A549 (cell line): Measurements from ENCODE around the gene TMEM107. TPM values are rescaled to one million over a fixed set of nuclear protein-coding genes. Genes with fewer than 3 reads are reported as not detected.
A peak's percentile ranks its signal among the peaks of the same experiment; 100 is the strongest.

Experiments used
- ATAC-seq, 2 experiments: fragments of 200-7000 bp in 1 of 2; fragments of >200 bp in 1 of 2; cut with Nextera tagmentation in 1 of 2; cut with Tn5 transposase in 1 of 2; 3 replicates each; pipeline versions ENCODE4 v1.8.0 to v1.9.1; 2018 to 2020; ENCODE audit warnings: mild to moderate bottlenecking in 1 of 2, moderate library complexity in 1 of 2
- CTCF ChIA-PET: fragments of 300-600 bp; sonication (Branson Sonifier 250); formaldehyde crosslinking; extraction: SDS; loops from one replicate; lab custom pipeline; 2021; ENCODE audit warnings: antibody characterized with exemption, inconsistent platforms; lab: Yijun Ruan, JAX
- POLR2A ChIA-PET: fragments of 350-600 bp; formaldehyde crosslinking; extraction: SDS; loops from one replicate; lab custom pipeline; 2021; ENCODE audit warnings: antibody characterized with exemption, inconsistent platforms; lab: Yijun Ruan, JAX
- DNase-seq, 2 experiments: peaks; one replicate each; pipeline versions ENCODE4 v3.0.0 to v3.0.0-alpha.2; 2011 to 2016; ENCODE audit warnings: low read depth in 1 of 2, low spot score in 1 of 2
- FAIRE-seq: peaks from 2 replicates; lab custom pipeline; 2011; peaks lifted over from hg19 to GRCh38; lab: Jason Lieb, UNC
- H3K27ac ChIP-seq, 2 experiments: fragments of >200 bp; sonication (Bioruptor Twin); formaldehyde crosslinking; 3 replicates each; pipeline ENCODE4 v1.5.1; 2016 to 2017
- H3K4me1 ChIP-seq: fragments of >200 bp; sonication (Bioruptor Twin); formaldehyde crosslinking; 3 replicates; pipeline ENCODE4 v1.6.1; 2016
- H3K4me2 ChIP-seq: fragments of >200 bp; sonication (Bioruptor Twin); formaldehyde crosslinking; 3 replicates; pipeline ENCODE4 v1.6.1; 2016
- H3K4me3 ChIP-seq: fragments of >200 bp; sonication (Bioruptor Twin); formaldehyde crosslinking; 3 replicates; pipeline ENCODE4 v1.5.1; 2016
- H3K9me3 ChIP-seq: fragments of >200 bp; sonication (Bioruptor Twin); formaldehyde crosslinking; 3 replicates; pipeline ENCODE4 v1.6.1; 2016
- CBX8 ChIP-seq: fragments of 200-600 bp; sonication (generic); IDR thresholded peaks from 2 replicates; pipeline ENCODE4 v1.6.1; 2016
- EHMT2 ChIP-seq: fragments of 200-600 bp; sonication (generic); IDR thresholded peaks from 2 replicates; pipeline ENCODE4 v1.6.1; 2016; ENCODE audit warnings: antibody characterized with exemption, low read depth, mild to moderate bottlenecking, moderate library complexity
- ESRRA ChIP-seq: fragments of 150-350 bp; IDR thresholded peaks from 2 replicates; pipeline ENCODE4 v1.6.1; 2014; ENCODE audit warnings: mild to moderate bottlenecking, low read length, borderline replicate concordance
- FOSB ChIP-seq: fragments of 250-450 bp; sonication (Bioruptor Pico); IDR thresholded peaks from 2 replicates; pipeline ENCODE4 v1.5.0; 2020; ENCODE audit warnings: mild to moderate bottlenecking, moderate library complexity
- GATA3 ChIP-seq: IDR thresholded peaks from 2 replicates; pipeline ENCODE4 v1.6.1; 2012; ENCODE audit warnings: borderline replicate concordance
- HEYL ChIP-seq: fragments of 250-450 bp; sonication (Bioruptor Pico); IDR thresholded peaks from 2 replicates; pipeline ENCODE4 v1.8.0; 2021; ENCODE audit warnings: mild to moderate bottlenecking, moderate library complexity
- HOXA7 ChIP-seq: fragments of 250-450 bp; sonication (Bioruptor Pico); IDR thresholded peaks from 2 replicates; pipeline ENCODE4 v1.5.0; 2020; ENCODE audit warnings: mild to moderate bottlenecking, moderate library complexity
- HOXB5 ChIP-seq: fragments of 250-450 bp; sonication (Bioruptor Pico); IDR thresholded peaks from 2 replicates; pipeline ENCODE4 v1.5.0; 2020; ENCODE audit warnings: mild to moderate bottlenecking, moderate library complexity
- JUNB ChIP-seq: fragments of >200 bp; sonication (Bioruptor Twin); formaldehyde crosslinking; IDR thresholded peaks from 2 replicates; pipeline ENCODE4 v1.6.1; 2016
- KDM1A ChIP-seq: fragments of 200-600 bp; sonication (generic); IDR thresholded peaks from 2 replicates; pipeline ENCODE4 v1.6.1; 2016; ENCODE audit warnings: low read depth, mild to moderate bottlenecking
- MYC ChIP-seq: IDR thresholded peaks from 2 replicates; pipeline ENCODE4 v1.6.1; 2012; ENCODE audit warnings: mild to moderate bottlenecking, inconsistent platforms, low read length, improper control_type of control experiment, borderline replicate concordance
- NFE2L2 ChIP-seq: fragments of 150-350 bp; conservative IDR thresholded peaks from 2 replicates; pipeline ENCODE4 v1.6.1; 2014; ENCODE audit warnings: low read length
- PHF8 ChIP-seq: fragments of 200-600 bp; sonication (generic); IDR thresholded peaks from 2 replicates; pipeline ENCODE4 v1.6.1; 2016; ENCODE audit warnings: low read depth, mild to moderate bottlenecking, antibody characterized with exemption, moderate library complexity, borderline replicate concordance
- RARB ChIP-seq: fragments of 250-450 bp; sonication (Bioruptor Pico); IDR thresholded peaks from 2 replicates; pipeline ENCODE4 v1.8.0; 2021; ENCODE audit warnings: mild to moderate bottlenecking, moderate library complexity
- RFX5 ChIP-seq: fragments of 450-650 bp; IDR thresholded peaks from 2 replicates; pipeline ENCODE4 v1.7.1; 2014; ENCODE audit warnings: antibody characterized with exemption, mild to moderate bottlenecking, moderate library complexity
- SMC3 ChIP-seq: fragments of >200 bp; sonication (Bioruptor Twin); formaldehyde crosslinking; IDR thresholded peaks from 3 replicates; pipeline ENCODE4 v1.6.1; 2018; ENCODE audit warnings: inconsistent platforms
- TFCP2L1 ChIP-seq: fragments of 250-450 bp; sonication (Bioruptor Pico); IDR thresholded peaks from 2 replicates; pipeline ENCODE4 v1.5.0; 2021; ENCODE audit warnings: mild to moderate bottlenecking
- TP53 ChIP-seq: fragments of 250-450 bp; sonication (Bioruptor Pico); IDR thresholded peaks from 2 replicates; pipeline ENCODE4 v1.5.0; 2021; ENCODE audit warnings: mild to moderate bottlenecking, moderate library complexity
- ZSCAN20 ChIP-seq: fragments of 250-450 bp; sonication (Bioruptor Pico); IDR thresholded peaks from 2 replicates; pipeline ENCODE4 v1.8.0; 2022; ENCODE audit warnings: mild to moderate bottlenecking, moderate library complexity
- WGBS: methylation state at CpG from one replicate; pipeline ENCODE4 v1.1.6; 2017; ENCODE audit errors: missing lambda C conversion rate; 5-methylcytosine and 5-hydroxymethylcytosine counted together
- polyA plus RNA-seq, 4 experiments: library from polyadenylated mRNA; depleted of rRNA in 3 of 4; stranded (reverse); fragments of >200 nt; fragmentation: RNase III in 1 of 4; extraction: RNeasy Plus Mini Kit Qiagen cat#74134 plus additional on column Dnase treatment in 1 of 4; gene quantifications; 2 replicates in 3 of 4; 3 replicates in 1 of 4; pipeline ENCODE4 v1.2.3, GENCODE V29; 2011 to 2017
- TF ChIP-seq, protein P1 (sequence below): IDR thresholded peaks from 2 replicates; pipeline ENCODE4 v1.6.1; 2012
- TF ChIP-seq, protein P2 (sequence below): fragments of 200-600 bp; sonication (generic); IDR thresholded peaks from 2 replicates; pipeline ENCODE4 v1.6.1; 2016; ENCODE audit warnings: antibody characterized with exemption, mild to moderate bottlenecking, moderate library complexity
- TF ChIP-seq, protein P3 (sequence below): IDR thresholded peaks from 2 replicates; pipeline ENCODE4 v1.6.1; 2012
- TF ChIP-seq, protein P4 (sequence below): fragments of 250-450 bp; sonication (Bioruptor Pico); IDR thresholded peaks from 2 replicates; pipeline ENCODE4 v1.5.0; 2021; ENCODE audit warnings: mild to moderate bottlenecking, moderate library complexity, borderline replicate concordance

Gene TMEM107
- polyA plus RNA-seq, 2 of the 4 experiments (the other 2 are of a cell fraction): 17.0 to 22.8 TPM

DNA sequence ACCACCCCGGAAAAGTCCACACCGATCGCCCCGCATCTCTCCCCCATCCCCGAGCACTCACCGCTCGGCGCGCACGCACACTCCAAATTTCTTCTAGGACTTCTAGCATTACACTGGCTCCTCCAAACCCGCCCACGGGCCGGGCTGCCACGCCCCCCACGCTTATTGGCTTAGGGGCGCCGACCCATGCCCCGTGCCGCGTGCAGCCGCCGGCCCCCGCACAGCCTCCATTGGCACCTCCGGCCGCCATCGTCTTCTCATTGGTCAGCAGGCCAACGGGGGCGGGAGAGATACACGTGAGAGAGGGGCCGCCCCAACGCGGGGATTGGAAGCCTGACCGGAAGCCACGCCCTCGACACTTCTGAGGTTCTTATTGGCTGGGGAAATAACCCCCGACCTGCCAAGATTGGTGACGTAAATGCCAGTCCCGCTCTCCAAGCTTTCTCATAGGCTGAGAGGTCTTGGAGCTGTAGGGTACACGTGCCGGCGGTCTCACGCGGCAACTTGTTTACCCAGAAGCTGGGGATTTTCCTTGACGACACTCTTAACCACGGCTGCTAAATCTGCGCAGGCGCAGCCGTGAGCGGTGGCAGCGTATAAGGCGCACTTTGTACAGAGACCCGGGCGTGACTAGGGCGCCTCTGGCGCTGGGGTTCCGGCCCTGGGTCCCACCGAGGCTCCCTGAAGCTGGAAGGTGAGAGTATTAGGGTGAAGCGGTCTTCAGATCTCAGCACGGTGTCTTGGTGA is 19.8 kb downstream of the TMEM107 start (continued):
- TF ChIP-seq GATA3 (peak; percentile 72), CBX8 (no peak), TP53 (no peak), HOXB5 (CRISPR knock-in tag) (no peak), HEYL (CRISPR knock-in tag) (no peak), ZSCAN20 (no peak), PHF8 (no peak; the same call in 1 of the 2 replicates), JUNB (no peak), TFCP2L1 (CRISPR knock-in tag) (no peak), FOSB (CRISPR knock-in tag) (no peak), SMC3 (no peak), RFX5 (peak; percentile 88), NFE2L2 (peak; percentile 27; the same call in 1 of the 2 replicates), MYC (peak; percentile 56), ESRRA (no peak), RARB (no peak), EHMT2 (no peak), KDM1A (no peak)
- TF ChIP-seq, protein P1, sequence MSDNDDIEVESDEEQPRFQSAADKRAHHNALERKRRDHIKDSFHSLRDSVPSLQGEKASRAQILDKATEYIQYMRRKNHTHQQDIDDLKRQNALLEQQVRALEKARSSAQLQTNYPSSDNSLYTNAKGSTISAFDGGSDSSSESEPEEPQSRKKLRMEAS: peak; percentile 100
- TF ChIP-seq, protein P2, sequence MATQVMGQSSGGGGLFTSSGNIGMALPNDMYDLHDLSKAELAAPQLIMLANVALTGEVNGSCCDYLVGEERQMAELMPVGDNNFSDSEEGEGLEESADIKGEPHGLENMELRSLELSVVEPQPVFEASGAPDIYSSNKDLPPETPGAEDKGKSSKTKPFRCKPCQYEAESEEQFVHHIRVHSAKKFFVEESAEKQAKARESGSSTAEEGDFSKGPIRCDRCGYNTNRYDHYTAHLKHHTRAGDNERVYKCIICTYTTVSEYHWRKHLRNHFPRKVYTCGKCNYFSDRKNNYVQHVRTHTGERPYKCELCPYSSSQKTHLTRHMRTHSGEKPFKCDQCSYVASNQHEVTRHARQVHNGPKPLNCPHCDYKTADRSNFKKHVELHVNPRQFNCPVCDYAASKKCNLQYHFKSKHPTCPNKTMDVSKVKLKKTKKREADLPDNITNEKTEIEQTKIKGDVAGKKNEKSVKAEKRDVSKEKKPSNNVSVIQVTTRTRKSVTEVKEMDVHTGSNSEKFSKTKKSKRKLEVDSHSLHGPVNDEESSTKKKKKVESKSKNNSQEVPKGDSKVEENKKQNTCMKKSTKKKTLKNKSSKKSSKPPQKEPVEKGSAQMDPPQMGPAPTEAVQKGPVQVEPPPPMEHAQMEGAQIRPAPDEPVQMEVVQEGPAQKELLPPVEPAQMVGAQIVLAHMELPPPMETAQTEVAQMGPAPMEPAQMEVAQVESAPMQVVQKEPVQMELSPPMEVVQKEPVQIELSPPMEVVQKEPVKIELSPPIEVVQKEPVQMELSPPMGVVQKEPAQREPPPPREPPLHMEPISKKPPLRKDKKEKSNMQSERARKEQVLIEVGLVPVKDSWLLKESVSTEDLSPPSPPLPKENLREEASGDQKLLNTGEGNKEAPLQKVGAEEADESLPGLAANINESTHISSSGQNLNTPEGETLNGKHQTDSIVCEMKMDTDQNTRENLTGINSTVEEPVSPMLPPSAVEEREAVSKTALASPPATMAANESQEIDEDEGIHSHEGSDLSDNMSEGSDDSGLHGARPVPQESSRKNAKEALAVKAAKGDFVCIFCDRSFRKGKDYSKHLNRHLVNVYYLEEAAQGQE: peak; percentile 48; the same call in 1 of the 2 replicates
- TF ChIP-seq, protein P3, sequence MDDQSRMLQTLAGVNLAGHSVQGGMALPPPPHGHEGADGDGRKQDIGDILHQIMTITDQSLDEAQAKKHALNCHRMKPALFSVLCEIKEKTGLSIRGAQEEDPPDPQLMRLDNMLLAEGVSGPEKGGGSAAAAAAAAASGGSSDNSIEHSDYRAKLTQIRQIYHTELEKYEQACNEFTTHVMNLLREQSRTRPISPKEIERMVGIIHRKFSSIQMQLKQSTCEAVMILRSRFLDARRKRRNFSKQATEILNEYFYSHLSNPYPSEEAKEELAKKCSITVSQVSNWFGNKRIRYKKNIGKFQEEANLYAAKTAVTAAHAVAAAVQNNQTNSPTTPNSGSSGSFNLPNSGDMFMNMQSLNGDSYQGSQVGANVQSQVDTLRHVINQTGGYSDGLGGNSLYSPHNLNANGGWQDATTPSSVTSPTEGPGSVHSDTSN: peak; percentile 90
- TF ChIP-seq, protein P4, sequence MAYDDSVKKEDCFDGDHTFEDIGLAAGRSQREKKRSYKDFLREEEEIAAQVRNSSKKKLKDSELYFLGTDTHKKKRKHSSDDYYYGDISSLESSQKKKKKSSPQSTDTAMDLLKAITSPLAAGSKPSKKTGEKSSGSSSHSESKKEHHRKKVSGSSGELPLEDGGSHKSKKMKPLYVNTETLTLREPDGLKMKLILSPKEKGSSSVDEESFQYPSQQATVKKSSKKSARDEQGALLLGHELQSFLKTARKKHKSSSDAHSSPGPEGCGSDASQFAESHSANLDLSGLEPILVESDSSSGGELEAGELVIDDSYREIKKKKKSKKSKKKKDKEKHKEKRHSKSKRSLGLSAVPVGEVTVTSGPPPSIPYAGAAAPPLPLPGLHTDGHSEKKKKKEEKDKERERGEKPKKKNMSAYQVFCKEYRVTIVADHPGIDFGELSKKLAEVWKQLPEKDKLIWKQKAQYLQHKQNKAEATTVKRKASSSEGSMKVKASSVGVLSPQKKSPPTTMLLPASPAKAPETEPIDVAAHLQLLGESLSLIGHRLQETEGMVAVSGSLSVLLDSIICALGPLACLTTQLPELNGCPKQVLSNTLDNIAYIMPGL: no peak

DNA sequence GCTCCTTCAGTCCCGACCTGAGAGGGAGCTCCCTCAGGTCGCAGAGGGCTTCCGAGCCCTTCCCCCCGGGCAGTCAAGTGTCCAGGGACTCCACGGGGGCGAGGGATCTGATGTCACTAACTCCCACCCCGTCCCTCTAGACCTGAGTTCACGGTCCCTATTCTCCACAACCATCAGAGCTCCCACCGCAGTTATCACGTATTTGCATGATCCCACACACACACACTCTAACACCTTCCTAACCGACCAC is 20.3 kb downstream of the TMEM107 start:
- DNase-seq (no peak), ATAC-seq (no peak), FAIRE-seq (no peak)
- Histone ChIP-seq H3K27ac (peak overlapping the region; percentile 89 to 93), H3K9me3 (no peaks in the 10 kb centered on the region), H3K4me2 (peak overlapping the region; percentile 78), H3K4me1 (peaks cover 55% of the 10 kb centered on the region), H3K4me3 (peak overlapping the region; percentile 65)
- peak; percentile 84; the same call in 1 of the 2 replicates for TF ChIP-seq HOXA7 (CRISPR knock-in tag)
- peak; percentile 91 for TF ChIP-seq PHF8
- TF ChIP-seq, protein P4: no peak
- CTCF ChIA-PET: interaction anchor here (1.0 to 19.5 kb wide), 10 partner anchors 17 to 139 kb away, joined by 3 to 601 read pairs (median 6); partner anchors contain the start of genes HES7 and SLC25A35
- WGBS: 3% methylated on average over 11 of the region's 11 CpGs
- POLR2A ChIA-PET: interaction anchor here (0.6 to 2.4 kb wide), 11 partner anchors 14 to 795 kb away, joined by 3 to 43 read pairs (median 5); partner anchors contain the start of genes BORCS6 and TMEM107
